Lower leg skin (tissue), 4 donors: Measurements from ENCODE around the gene KCNK15. TPM values are rescaled to one million over a fixed set of nuclear protein-coding genes. Genes with fewer than 3 reads are reported as not detected.

Experiments used
- DNase-seq, 2 donors: peaks; one replicate each; pipeline ENCODE4 v3.0.0-alpha.2; 2019; ENCODE audit warnings: low spot score in 2 of 2
- H3K4me3 ChIP-seq: fragments of 200-600 bp; sonication (generic); 2 replicates; pipeline ENCODE4 v1.5.1; 2017; ENCODE audit warnings: mild to moderate bottlenecking, low read depth; ENCODE audit not compliant: poor library complexity, severe bottlenecking
- CTCF ChIP-seq, 3 donors: fragments of 450-650 bp; IDR thresholded peaks; one replicate each; pipeline ENCODE4 v1.5.1; 2016; ENCODE audit warnings: antibody characterized with exemption in 3 of 3, mild to moderate bottlenecking in 3 of 3, moderate library complexity in 2 of 3
- POLR2A ChIP-seq, 2 donors: fragments of 450-650 bp; IDR thresholded peaks; one replicate each; pipeline ENCODE4 v1.6.1; 2016 to 2017; ENCODE audit warnings: antibody characterized with exemption in 2 of 2, mild to moderate bottlenecking in 1 of 2, moderate library complexity in 1 of 2
- WGBS, 2 donors: methylation state at CpG; one replicate each; pipeline ENCODE4 v1.1.5; 2018; 5-methylcytosine and 5-hydroxymethylcytosine counted together
- intact Hi-C: fragments of 100-400 bp; cut with DNase I; formaldehyde crosslinking; loops from one replicate; pipeline ENCODE4 v1.15.0; 2023; ENCODE audit warnings: low total_unique reads
- total RNA-seq, 4 donors: library from RNA; depleted of rRNA; stranded (reverse); fragments of >200 nt; gene quantifications; one replicate each; pipeline ENCODE4 v1.1.0, GENCODE V29; 2016

Gene KCNK15
- total RNA-seq, 4 donors from 2014 or later, result 1.5 to 3.5 (median 2.5) TPM

DNA sequence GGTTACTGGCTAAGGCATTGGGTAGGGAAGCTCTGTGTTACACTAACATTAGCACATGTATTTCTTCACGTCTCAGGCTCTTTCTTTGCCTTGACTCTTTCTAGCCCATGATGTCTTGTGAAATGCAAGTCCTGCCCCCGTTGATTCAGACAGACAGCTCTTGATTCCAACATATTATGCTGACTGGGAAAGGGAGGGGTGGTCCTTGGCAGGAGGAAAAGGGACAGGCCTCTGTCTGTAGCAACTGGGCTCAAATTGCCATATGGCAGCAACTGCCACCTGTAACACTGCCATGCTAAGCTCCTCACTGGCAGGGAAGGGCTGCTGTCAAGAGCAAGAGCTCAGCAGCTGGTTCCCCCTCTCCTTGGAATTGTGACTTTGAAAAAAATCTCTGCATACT is 5.7 kb upstream of the KCNK15 start:
- no peak for DNase-seq
- intact Hi-C loops, result no loop called here
- WGBS, 2 donors, result 65 to 71% methylated on average over 2 of the region's 2 CpGs
- TF ChIP-seq POLR2A (IDR thresholded peaks at IDR 0.05) (no peak), CTCF (IDR thresholded peaks at IDR 0.05) (no peak)
- no peak overlapping the region for H3K4me3 ChIP-seq

GRCh38 chr20:44742304-44743079 is 3.2 kb upstream of the KCNK15 start:
- 76 to 79% methylated on average over 13 to 14 of the region's 14 CpGs for WGBS, 2 donors
- DNase-seq, result no peak
- TF ChIP-seq CTCF (IDR thresholded peaks at IDR 0.05), result no peak
- no peak for TF ChIP-seq POLR2A (IDR thresholded peaks at IDR 0.05)
- no peak overlapping the region for H3K4me3 ChIP-seq
- intact Hi-C loops, result no loop called here

DNA sequence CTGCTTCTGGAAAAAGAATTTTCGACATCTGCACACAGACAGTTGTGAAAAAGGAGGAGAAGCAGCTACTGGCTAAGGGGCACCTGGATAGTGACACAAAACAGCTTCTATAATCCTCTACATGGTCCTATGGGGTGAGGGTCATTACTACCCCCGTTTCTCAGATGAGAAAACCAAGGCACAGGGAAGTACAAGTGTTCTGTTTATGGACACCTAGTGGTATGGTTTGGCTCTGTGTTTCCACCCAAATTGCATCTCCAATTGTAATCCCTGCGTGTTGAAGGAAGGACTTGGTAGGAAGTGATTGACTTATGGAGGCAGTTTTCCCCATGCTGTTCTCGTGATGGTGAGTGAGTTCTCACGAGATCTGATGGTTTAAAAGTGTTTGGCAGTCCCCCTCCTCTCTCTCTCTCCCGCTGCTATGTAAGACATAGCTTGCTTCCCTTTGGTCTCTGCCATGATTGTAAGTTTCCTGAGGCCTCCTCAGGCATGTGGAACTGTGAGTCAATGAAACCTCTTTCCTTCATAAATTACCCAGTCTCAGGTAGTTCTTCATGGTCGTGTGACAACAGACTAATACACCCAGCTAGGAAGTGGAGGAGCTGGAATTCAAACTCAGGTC is 2.5 kb upstream of the KCNK15 start:
- intact Hi-C loops, result no loop called here
- no peak overlapping the region for H3K4me3 ChIP-seq
- no peak for DNase-seq
- WGBS, 2 donors, result 71 to 75% methylated on average over 7 of the region's 7 CpGs
- TF ChIP-seq CTCF (IDR thresholded peaks at IDR 0.05) (no peak), POLR2A (IDR thresholded peaks at IDR 0.05) (no peak)

DNA sequence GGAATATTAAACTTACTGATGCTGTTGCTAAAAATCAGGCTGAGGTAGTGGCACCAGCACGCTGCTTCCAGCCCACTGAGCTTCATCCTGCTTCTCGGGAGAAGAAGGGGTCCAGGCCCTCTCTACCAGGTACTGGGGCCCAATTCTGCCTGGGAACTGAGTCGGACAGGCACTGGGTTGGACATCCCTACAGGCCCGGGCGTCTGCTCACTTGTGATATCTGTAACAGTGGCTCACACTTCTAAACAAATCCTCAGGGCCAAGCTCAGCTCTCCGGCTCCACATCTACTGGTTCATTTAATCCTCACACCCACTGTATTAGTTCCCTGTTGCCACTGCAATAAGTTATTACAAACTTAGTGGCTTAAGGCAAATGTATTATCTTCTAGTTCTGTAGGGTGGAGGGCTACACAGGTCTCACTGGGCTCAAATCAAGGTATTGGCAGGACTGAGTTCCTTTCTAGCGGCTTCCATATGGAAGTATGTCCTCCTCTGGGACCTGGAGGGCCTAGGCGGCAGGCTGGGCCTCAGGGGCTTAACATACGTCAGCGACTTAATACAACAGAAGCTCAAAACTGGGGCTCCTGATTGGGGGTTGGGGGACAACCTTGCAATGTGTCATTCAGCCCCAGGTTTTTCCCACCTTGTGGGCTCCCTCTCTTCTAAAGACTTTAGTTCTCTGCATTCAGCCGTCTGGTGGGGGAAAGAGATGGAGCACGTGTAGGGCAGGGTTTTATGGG is 1.6 kb upstream of the KCNK15 start:
- intact Hi-C loops, result no loop called here
- WGBS, 2 donors, result 94 to 97% methylated on average over 12 of the region's 12 CpGs
- TF ChIP-seq CTCF (IDR thresholded peaks at IDR 0.05) (no peak), POLR2A (IDR thresholded peaks at IDR 0.05) (no peak)
- H3K4me3 ChIP-seq, result no peak overlapping the region
- no peak for DNase-seq

DNA sequence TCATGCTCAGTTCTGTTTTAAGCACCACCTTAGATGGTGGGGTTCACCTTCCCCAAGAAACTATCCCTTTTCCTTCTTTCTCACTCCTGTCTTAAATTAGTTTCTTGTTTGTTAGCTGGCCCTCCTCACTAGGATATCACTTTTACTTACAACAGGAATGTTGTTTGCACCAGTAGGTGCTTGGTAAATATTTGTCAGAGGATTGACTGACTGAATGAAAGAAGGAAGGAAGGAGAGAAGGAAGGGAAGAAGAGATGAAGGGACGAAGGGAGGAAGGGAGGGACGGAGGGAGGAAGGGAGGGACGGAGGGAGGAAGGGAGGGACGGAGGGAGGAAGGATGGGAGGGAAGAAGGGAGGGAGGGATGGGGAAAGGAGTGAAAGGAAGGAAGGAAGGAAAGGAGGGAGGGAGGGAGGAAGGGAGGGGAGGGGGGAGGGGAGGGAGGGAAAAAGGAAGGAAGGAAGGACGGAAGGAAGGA is 505 bp upstream of the KCNK15 start:
- TF ChIP-seq POLR2A (IDR thresholded peaks at IDR 0.05) (no peak), CTCF (IDR thresholded peaks at IDR 0.05) (no peak)
- intact Hi-C loops, result no loop called here
- DNase-seq, result no peak
- WGBS, 2 donors, result 23 to 24% methylated on average over 5 of the region's 5 CpGs
- H3K4me3 ChIP-seq, result no peak overlapping the region
